Activated T-helper 2 cell treated with anti-CD3 and anti-CD28 coated beads, Interferon-gamma antibody, Interleukin-2, Interleukin-4, amounts not matched to agents 10 μg/mL and 5 μg/mL and 100 μg/mL, durations not matched to agents 14 hours and 24 hours and 36 hours (primary cell): Measurements from ENCODE around the gene NBL1. TPM values are rescaled to one million over a fixed set of nuclear protein-coding genes. Genes with fewer than 3 reads are reported as not detected.

Experiments used
- DNase-seq: peaks from one replicate; pipeline ENCODE4 v3.0.0; 2021; ENCODE audit warnings: low spot score
- H3K27ac Mint-ChIP-seq: one replicate; pipeline ENCODE4 v1.8.0; 2021; ENCODE audit warnings: mixed read lengths
- H3K27me3 Mint-ChIP-seq: one replicate; pipeline ENCODE4 v1.8.0; 2021; ENCODE audit warnings: low read depth, mixed read lengths
- H3K36me3 Mint-ChIP-seq: one replicate; pipeline ENCODE4 v1.8.0; 2021; ENCODE audit warnings: low read depth, mixed read lengths
- H3K4me1 Mint-ChIP-seq: one replicate; pipeline ENCODE4 v1.8.0; 2021; ENCODE audit warnings: low read depth, mixed read lengths
- H3K4me3 Mint-ChIP-seq: one replicate; pipeline ENCODE4 v1.8.0; 2021; ENCODE audit warnings: low read depth, mild to moderate bottlenecking, moderate library complexity, mixed read lengths
- H3K9me3 Mint-ChIP-seq: one replicate; pipeline ENCODE4 v1.8.0; 2021; ENCODE audit warnings: mixed read lengths
- intact Hi-C: fragments of 100-400 bp; cut with micrococcal nuclease; formaldehyde crosslinking; loops from one replicate; pipeline ENCODE4 v1.15.1; 2023
- total RNA-seq: library from RNA; stranded (reverse); gene quantifications from 2 replicates; pipeline ENCODE4 v1.2.3, GENCODE V29; 2022

Gene NBL1
- total RNA-seq, 1 donor from 2014 or later = 55.7 TPM

DNA sequence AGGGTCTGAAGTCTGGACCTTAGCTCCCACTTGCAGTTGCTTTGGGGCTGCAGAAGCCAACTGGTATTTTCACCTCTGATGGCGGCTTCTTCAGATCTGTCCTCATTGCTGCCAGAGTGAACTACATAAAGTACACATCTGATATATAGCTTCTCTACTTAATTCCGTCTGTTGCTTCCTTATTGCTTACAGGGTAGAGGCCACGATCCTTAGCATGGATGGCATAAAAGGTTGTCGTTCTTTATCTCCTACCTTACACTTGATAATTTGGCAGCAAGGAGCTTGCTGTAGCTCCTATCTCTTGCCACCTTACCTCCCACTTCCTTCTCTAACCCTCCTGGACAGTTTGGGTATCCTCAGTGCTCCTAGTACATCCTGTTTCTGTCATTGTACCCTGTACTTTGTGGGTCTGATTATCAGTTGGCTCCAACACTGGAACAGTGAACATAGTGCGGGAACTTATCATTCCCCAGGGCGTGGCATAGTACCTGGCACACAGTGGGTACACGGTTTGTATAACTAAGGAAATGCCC, 30.9 kb upstream of the NBL1 start:
- Mint-ChIP-seq H3K27ac (no peak overlapping the region), H3K27me3 (no peaks in the 10 kb centered on the region), H3K9me3 (no peaks in the 10 kb centered on the region), H3K4me3 (no peak overlapping the region), H3K36me3 (peaks cover 44% of the 10 kb centered on the region), H3K4me1 (peaks cover 15% of the 10 kb centered on the region)
- DNase-seq = no peak
- intact Hi-C loops = no loop called here

DNA sequence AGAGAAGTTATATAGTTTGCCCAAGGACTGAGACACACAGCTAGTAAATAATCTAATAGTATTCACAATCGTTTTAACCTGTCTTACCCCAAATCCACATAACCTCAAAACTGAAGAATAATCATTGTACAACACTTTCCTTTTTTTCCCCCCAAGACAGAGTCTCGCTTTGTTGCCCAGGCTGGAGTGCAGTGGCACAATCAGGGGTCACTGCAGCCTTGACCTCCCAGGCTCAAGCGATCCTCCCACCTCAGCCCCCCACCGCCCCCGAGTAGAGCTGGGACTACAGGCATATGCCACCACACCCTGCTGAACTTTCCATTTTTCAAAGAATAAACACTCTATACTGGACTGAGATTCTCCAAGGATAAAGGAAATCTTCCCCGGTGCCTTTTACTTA, 28.7 kb upstream of the NBL1 start:
- no peak overlapping the region for H3K27ac Mint-ChIP-seq
- intact Hi-C loops = no loop called here
- H3K4me1 Mint-ChIP-seq = peaks cover 13% of the 10 kb centered on the region
- H3K36me3 Mint-ChIP-seq = peaks cover 33% of the 10 kb centered on the region
- DNase-seq = no peak
- no peaks in the 10 kb centered on the region for H3K9me3 Mint-ChIP-seq
- no peak overlapping the region for H3K4me3 Mint-ChIP-seq
- no peaks in the 10 kb centered on the region for H3K27me3 Mint-ChIP-seq

DNA sequence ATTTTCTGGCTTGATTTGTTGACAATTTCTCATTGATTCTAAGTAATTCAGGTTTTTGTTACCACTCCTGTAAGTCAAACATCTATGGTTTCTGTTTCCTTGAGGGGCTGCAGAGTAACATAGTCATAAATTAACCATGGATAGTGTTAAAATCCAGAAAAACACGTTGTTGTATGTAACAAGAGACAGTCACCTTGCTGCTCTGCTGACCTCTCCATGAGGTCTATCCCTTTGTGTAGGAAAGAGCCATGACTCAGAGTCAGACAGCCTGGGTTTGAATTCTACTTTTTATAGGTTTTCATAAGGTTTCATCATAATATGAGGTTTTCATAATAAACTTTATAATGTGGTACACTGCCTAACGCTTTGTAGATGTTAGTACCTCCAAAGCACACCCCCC, 27.6 kb upstream of the NBL1 start:
- Mint-ChIP-seq H3K4me3 (no peak overlapping the region), H3K4me1 (peaks cover 13% of the 10 kb centered on the region), H3K9me3 (no peaks in the 10 kb centered on the region), H3K36me3 (peaks cover 31% of the 10 kb centered on the region), H3K27me3 (no peaks in the 10 kb centered on the region), H3K27ac (no peak overlapping the region)
- intact Hi-C loops = no loop called here
- DNase-seq = no peak

DNA sequence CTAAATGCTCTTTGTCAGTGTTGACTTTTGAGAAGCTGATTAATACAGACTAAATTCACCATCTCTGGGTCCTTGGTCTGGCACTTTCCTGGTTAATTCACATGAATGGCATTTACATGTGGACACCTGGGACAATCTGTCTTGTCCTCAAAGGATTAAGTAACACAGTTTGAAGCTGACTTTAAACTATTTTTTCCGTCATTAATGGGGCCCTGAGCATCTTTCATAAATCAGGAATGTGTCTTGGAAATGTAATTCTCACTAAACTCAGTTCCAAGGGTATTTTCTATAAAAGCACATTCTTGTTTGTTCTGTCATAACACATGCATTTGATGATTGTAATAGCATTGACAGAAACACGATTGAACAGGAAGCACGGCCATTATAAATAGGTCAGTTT, 26.7 kb upstream of the NBL1 start:
- no peak for DNase-seq
- Mint-ChIP-seq H3K36me3 (peaks cover 31% of the 10 kb centered on the region), H3K27me3 (no peaks in the 10 kb centered on the region), H3K27ac (no peak overlapping the region), H3K4me3 (no peak overlapping the region), H3K9me3 (no peaks in the 10 kb centered on the region), H3K4me1 (peaks cover 13% of the 10 kb centered on the region)
- intact Hi-C loops = no loop called here

DNA sequence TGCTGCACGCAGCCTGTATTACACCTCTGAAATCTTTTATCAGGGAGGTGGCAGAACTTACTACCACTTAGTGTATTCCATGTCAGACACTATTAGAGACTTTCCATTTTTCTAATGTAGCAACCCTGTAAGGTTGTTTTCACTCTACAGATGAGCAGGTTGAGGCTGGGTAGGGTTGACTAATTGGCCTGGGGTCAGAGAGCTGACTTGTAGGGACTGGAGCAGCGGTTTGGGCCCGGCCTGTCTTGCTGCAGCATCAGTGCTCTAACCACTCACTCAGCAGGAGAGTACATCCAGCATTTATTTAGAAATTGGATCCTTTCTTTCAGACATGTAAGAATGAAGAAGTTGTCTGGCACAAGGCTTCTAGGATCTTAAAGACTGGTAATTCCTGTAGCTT, 25.7 kb upstream of the NBL1 start:
- H3K4me1 Mint-ChIP-seq = peaks cover 6% of the 10 kb centered on the region
- intact Hi-C loops = no loop called here

DNA sequence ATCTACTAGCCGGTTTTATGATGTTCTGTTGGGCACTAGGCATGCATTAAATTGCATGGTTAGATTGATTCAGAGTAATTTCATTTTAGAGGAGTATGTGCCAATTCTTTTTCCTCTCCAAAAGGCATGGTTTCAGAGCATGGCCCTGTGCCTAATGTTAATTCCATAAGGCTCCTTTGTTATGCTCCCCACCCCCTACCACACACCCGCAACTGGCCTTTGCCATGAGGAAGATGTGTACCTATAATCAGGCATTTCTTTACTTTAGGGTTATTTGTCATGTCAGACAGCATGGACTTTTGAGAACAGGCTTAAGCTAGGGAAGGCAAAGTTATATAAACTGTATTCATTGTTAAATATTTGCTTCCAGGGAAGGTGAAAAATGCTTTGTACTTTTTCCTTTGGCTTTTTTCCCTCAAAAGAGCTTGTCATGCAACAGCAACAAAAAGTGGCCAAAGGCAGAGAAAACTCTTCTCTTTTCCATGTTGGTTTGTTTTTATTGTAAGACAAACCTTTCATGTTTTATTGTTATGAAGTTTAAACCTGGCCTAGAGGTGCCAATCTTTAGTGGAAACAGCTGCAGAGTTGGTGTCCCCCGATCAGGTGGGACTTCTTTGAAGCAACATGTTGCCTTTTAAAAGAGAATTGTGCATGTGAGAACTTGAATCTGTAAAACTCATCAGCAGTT, 24.3 kb upstream of the NBL1 start:
- H3K27ac Mint-ChIP-seq = no peak overlapping the region

More for the DNA sequence above, 25.7 kb upstream of the NBL1 start:
- H3K4me3 Mint-ChIP-seq = no peak overlapping the region
- H3K27me3 Mint-ChIP-seq = no peaks in the 10 kb centered on the region
- DNase-seq = no peak
- no peak overlapping the region for H3K27ac Mint-ChIP-seq
- H3K9me3 Mint-ChIP-seq = no peaks in the 10 kb centered on the region
- H3K36me3 Mint-ChIP-seq = peaks cover 30% of the 10 kb centered on the region

DNA sequence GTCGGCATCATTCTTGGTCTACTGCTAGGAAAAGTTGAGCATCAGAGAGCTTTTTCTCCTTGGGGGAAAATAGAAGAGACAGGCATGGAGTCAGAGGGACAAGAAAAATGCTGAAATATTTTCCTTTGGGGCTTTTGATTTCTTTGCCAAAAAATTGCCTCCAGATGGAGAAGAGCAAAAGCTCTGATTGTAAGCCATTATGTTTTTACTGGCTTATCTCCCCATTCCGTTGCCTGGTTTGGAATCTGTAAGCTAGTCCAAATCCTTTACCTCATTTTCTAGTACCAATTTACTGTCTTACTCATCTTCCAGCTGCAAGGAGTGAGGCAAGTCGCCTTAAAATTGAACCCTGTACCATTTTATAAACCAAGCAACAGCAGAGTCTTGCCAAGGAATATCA, 23.3 kb upstream of the NBL1 start:
- peaks cover 21% of the 10 kb centered on the region for H3K36me3 Mint-ChIP-seq
- peaks cover 1% of the 10 kb centered on the region for H3K4me1 Mint-ChIP-seq
- no peak for DNase-seq
- H3K27ac Mint-ChIP-seq = no peak overlapping the region
- H3K4me3 Mint-ChIP-seq = no peak overlapping the region
- intact Hi-C loops = no loop called here
- no peaks in the 10 kb centered on the region for H3K27me3 Mint-ChIP-seq
- H3K9me3 Mint-ChIP-seq = no peaks in the 10 kb centered on the region

More for the DNA sequence above, 24.3 kb upstream of the NBL1 start:
- H3K4me3 Mint-ChIP-seq = no peak overlapping the region
- DNase-seq = no peak
- H3K27me3 Mint-ChIP-seq = no peaks in the 10 kb centered on the region
- H3K9me3 Mint-ChIP-seq = no peaks in the 10 kb centered on the region
- peaks cover 4% of the 10 kb centered on the region for H3K4me1 Mint-ChIP-seq
- intact Hi-C loops = no loop called here
- peaks cover 27% of the 10 kb centered on the region for H3K36me3 Mint-ChIP-seq

DNA sequence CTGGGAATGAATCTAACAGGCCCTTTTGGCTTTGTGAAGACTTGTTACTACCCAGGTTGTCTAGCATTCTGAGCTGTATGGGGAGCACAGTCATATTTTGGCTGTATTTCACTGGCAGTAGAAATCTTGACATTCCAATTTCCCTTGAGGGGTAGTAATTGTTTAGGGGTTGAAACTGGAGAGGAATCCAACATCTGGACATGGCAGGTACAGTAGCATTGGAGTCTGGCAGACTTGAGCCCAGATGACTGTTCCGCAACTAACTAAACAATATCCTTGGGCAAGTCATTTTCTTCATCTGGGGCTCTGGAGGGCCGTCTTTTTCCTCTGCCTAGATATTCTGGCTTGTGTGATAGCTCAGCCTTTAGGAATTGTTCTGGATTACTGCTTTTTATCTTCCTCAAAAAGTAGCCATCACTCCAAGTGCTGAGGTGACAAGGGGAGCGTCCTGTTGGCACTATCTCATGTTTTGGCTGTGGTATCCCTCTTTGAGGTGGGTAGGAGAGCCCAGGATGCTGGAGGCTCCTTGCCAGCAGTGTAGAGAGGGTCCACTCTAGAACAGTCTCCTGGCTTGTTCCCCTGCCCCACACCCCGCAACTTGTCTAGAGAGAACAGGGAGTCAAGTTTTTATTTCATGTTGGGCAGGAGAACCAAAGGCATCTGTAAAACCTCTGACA, 22.7 kb upstream of the NBL1 start:
- no peaks in the 10 kb centered on the region for H3K9me3 Mint-ChIP-seq
- H3K4me1 Mint-ChIP-seq = peaks cover 1% of the 10 kb centered on the region
- no peak overlapping the region for H3K4me3 Mint-ChIP-seq
- no peak for DNase-seq
- peaks cover 28% of the 10 kb centered on the region for H3K36me3 Mint-ChIP-seq
- intact Hi-C loops = no loop called here
- H3K27ac Mint-ChIP-seq = no peak overlapping the region
- no peaks in the 10 kb centered on the region for H3K27me3 Mint-ChIP-seq

DNA sequence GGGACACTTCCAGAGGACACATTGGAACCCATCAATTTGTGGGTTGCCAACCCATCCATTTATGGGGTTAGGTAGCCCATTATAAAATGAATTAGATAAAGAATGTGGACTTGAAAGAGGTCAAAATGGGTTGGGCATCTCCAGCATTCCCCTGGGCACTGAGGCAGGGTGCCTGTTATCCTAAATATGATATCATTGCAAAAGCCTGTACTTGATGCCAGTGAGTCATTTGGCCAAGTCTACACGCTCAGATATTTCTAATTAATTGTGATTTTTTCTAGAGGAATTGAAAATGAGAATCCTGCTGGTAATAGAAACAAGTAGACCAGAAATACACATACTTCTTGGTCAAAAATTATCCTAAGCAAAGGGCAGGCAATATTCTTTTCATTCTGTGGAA, 21.9 kb upstream of the NBL1 start:
- no peaks in the 10 kb centered on the region for H3K27me3 Mint-ChIP-seq
- no peak overlapping the region for H3K4me3 Mint-ChIP-seq
- H3K4me1 Mint-ChIP-seq = peaks cover 1% of the 10 kb centered on the region
- H3K9me3 Mint-ChIP-seq = no peaks in the 10 kb centered on the region
- peaks cover 30% of the 10 kb centered on the region for H3K36me3 Mint-ChIP-seq
- H3K27ac Mint-ChIP-seq = no peak overlapping the region
- DNase-seq = no peak
- intact Hi-C loops = no loop called here

DNA sequence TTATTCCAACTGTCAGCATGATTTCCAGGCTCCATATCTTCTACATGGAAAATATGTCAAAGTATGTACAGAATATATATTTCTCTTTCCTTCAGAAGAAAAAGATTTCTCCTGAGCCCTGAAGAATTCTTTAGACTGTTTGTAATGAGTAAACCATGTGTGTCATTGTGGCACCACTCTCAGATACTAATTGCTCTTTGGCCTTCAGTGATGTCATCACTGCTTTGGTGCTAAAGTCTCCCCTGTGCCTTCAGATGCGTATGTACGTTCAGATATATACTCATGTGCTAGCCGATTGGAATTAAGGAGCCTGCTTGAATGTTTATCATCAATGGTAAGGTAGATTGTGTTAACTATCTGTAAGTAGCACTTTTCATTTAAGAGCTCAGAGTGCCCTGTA, 20.6 kb upstream of the NBL1 start:
- Mint-ChIP-seq H3K4me3 (no peak overlapping the region), H3K9me3 (no peaks in the 10 kb centered on the region), H3K4me1 (peaks cover 1% of the 10 kb centered on the region), H3K27me3 (no peaks in the 10 kb centered on the region), H3K27ac (no peak overlapping the region), H3K36me3 (peaks cover 34% of the 10 kb centered on the region)
- no peak for DNase-seq
- intact Hi-C loops = no loop called here

DNA sequence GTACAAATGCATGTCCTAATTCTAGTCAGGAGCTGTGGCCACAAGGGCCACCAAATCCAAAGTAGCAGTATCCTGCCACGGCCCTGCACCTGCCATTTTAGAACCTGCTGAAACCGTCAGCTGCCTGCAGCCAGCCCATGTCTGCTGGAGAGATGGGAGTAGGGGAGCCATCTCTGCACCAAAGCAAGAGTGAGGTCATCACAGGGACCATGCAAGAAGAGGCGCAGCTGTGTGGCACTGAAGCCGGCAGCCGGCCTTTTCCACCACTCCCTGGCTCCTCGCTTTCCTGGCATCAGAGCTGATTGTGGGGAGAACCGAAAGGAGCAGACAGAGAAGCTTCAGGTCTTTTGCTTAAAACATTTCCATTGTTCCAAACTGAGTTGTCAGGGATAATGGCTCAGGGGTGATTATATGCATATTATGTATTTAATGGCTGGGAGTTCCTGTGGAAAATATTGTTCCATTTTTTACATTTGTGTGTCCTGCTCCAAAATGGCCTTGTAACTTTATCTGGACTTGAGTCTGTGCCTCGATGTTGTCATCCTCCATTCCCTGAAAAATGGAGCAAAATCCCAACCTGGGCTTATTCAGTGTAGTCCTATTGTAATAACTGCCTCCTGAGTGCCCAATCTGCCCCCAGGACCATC, 18.7 kb upstream of the NBL1 start:
- Mint-ChIP-seq H3K4me1 (peaks cover 1% of the 10 kb centered on the region), H3K27ac (no peak overlapping the region), H3K36me3 (peaks cover 40% of the 10 kb centered on the region), H3K27me3 (no peaks in the 10 kb centered on the region), H3K9me3 (no peaks in the 10 kb centered on the region), H3K4me3 (no peak overlapping the region)
- no peak for DNase-seq
- intact Hi-C loops = no loop called here

DNA sequence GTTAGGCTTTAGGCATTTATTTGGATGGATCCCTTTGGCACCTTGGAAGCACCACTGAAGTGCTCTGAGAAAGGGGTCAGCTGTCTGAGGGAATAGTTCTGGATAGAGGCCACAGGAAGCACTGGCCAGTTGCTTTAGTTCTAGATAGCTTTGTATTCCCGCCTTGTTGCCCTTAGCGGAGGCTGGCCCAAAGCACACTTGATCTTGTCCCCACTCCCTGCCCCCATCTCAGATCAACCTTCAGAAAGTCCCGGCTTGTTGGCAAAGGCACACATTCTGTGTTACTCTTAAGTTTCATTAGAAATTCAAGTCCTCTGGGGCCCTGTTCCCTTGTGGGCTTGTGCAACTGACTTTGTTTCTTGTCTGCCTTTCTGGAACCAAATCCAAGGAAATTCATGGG, 15.2 kb upstream of the NBL1 start:
- intact Hi-C loops = no loop called here
- Mint-ChIP-seq H3K36me3 (peaks cover 28% of the 10 kb centered on the region), H3K4me1 (peaks cover 1% of the 10 kb centered on the region)

DNA sequence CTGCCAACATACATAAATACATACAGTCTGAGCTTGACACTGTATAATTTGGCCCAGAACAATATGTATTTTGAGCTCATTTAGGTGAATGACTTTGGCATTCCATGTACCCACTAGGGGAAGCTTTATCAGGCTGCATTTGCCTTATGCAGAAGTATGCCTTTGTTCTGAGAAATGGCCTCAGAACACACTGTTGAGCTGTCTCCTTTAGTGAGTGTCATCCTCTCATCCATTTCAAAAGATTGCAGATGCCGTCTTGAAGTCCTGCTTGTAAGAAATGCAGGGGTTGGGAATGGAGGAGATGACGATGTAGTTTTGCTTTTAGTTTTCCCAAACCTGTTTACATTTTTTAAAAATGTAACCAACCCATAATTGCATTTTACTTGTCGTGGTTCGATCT, 14.8 kb upstream of the NBL1 start:
- Mint-ChIP-seq H3K4me3 (no peak overlapping the region), H3K9me3 (no peaks in the 10 kb centered on the region), H3K4me1 (peaks cover 1% of the 10 kb centered on the region), H3K27ac (no peak overlapping the region), H3K27me3 (no peaks in the 10 kb centered on the region), H3K36me3 (peaks cover 27% of the 10 kb centered on the region)
- intact Hi-C loops = no loop called here
- no peak for DNase-seq

More for the DNA sequence above, 15.2 kb upstream of the NBL1 start:
- Mint-ChIP-seq H3K27ac (no peak overlapping the region), H3K4me3 (no peak overlapping the region), H3K27me3 (no peaks in the 10 kb centered on the region), H3K9me3 (no peaks in the 10 kb centered on the region)
- no peak for DNase-seq
